Measurements from ENCODE around the gene TAB3.

GRCh38 chrX:30930679-30931078 lies 41.6 kb upstream of the TAB3 start:
- TF ChIP-seq CTCF (IDR thresholded peaks at IDR 0.05) (no peak), POLR2A (IDR thresholded peaks at IDR 0.05) (no peak), EP300 (IDR thresholded peaks at IDR 0.05) (no peak)
